Measurements from ENCODE around the gene SCO1. TPM values are rescaled to one million over a fixed set of nuclear protein-coding genes. Genes with fewer than 3 reads are reported as not detected.
"Not testable (repeated sequence)": the region's sequence is repeated elsewhere in the genome, so short reads cannot be mapped to it uniquely, and the experiment has no call there.

SCO1 gene
- polyA plus RNA-seq, 3 donors from 2014 or later: 9.1 to 18.3 (median 14.2) TPM

- H3K27me3 Mint-ChIP-seq (ENCODE audit: low read depth in 3 of 3): peaks cover 0 to 4% (median 4%) of the 10 kb centered on the region in 3 donors
- no peaks in the 10 kb centered on the region for H3K36me3 Mint-ChIP-seq
- no peak overlapping the region for H3K4me3 Mint-ChIP-seq
- peaks cover 9 to 18% of the 10 kb centered on the region in 2 donors for H3K4me1 Mint-ChIP-seq
- DNase-seq: no peak
- no peaks in the 10 kb centered on the region for H3K9me3 Mint-ChIP-seq
- no peak overlapping the region for H3K27ac Mint-ChIP-seq
Observed at GRCh38 chr17:10733666-10734065, 36.3 kb upstream of the SCO1 start.

GRCh38 chr17:10732121-10732520 lies 34.8 kb upstream of the SCO1 start:
- H3K36me3 Mint-ChIP-seq; H3K9me3 Mint-ChIP-seq; DNase-seq; H3K27me3 Mint-ChIP-seq (ENCODE audit: low read depth in 3 of 3); H3K27ac Mint-ChIP-seq: not testable (repeated sequence)
- H3K4me3 Mint-ChIP-seq: peak overlapping the region in 2 of 5 donors; percentile 4 to 21
- peaks cover 9 to 18% of the 10 kb centered on the region in 2 donors for H3K4me1 Mint-ChIP-seq

- Mint-ChIP-seq H3K27me3 (ENCODE audit: low read depth in 3 of 3) (peaks cover 0 to 4% (median 2%) of the 10 kb centered on the region in 3 donors), H3K36me3 (no peaks in the 10 kb centered on the region), H3K4me1 (peaks cover 9 to 18% of the 10 kb centered on the region in 2 donors), H3K9me3 (no peaks in the 10 kb centered on the region), H3K27ac (no peak overlapping the region), H3K4me3 (peak overlapping the region; percentile 85 to 93 (median 88))
- no peak for DNase-seq
Observed at GRCh38 chr17:10731408-10731879, 34.1 kb upstream of the SCO1 start.

- DNase-seq: peak in 1 of 3 donors; percentile 9
- Mint-ChIP-seq H3K4me1 (peaks cover 9 to 18% of the 10 kb centered on the region in 2 donors), H3K4me3 (peak overlapping the region; percentile 85 to 93 (median 88)), H3K27ac (peak overlapping the region in 2 of 6 donors; percentile 55 to 83)
- H3K9me3 Mint-ChIP-seq; H3K27me3 Mint-ChIP-seq (ENCODE audit: low read depth in 3 of 3); H3K36me3 Mint-ChIP-seq: not testable (repeated sequence)
Observed at GRCh38 chr17:10730247-10730646, 32.9 kb upstream of the SCO1 start.

GRCh38 chr17:10729334-10730193 lies 32.2 kb upstream of the SCO1 start, which contains the start of gene TMEM220:
Gene TMEM220 (minus strand): TSS chr17:10730023. CDS start chr17:10729851, 172 bp downstream.
- DNase-seq: peak; percentile 48 to 61 (median 58)
- Mint-ChIP-seq H3K27ac (peak within 1 kb of the TSS; percentile 8 to 87 (median 49)), H3K36me3 (peaks cover 0 to 4% (median 0%) of the 10 kb centered on the region in 3 donors), H3K4me1 (peaks cover 9 to 18% of the 10 kb centered on the region in 2 donors), H3K27me3 (ENCODE audit: low read depth in 3 of 3) (peaks cover 0 to 6% (median 2%) of the 10 kb centered on the region in 3 donors), H3K9me3 (no peaks in the 10 kb centered on the region), H3K4me3 (peak within 1 kb of the TSS; percentile 85 to 93 (median 88))

- peaks cover 0 to 6% (median 3%) of the 10 kb centered on the region in 3 donors for H3K36me3 Mint-ChIP-seq
- H3K9me3 Mint-ChIP-seq: no peaks in the 10 kb centered on the region
- peak overlapping the region in 4 of 5 donors; percentile 5 to 90 (median 86) for H3K4me3 Mint-ChIP-seq
- H3K4me1 Mint-ChIP-seq: peaks cover 9 to 18% of the 10 kb centered on the region in 2 donors
- H3K27me3 Mint-ChIP-seq (ENCODE audit: low read depth in 3 of 3): peaks cover 0 to 7% (median 0%) of the 10 kb centered on the region in 3 donors
- no peak for DNase-seq
- H3K27ac Mint-ChIP-seq: peak overlapping the region in 1 of 6 donors; percentile 50
Observed at GRCh38 chr17:10728331-10728892, 31.1 kb upstream of the SCO1 start.

GRCh38 chr17:10727192-10727591 lies 29.9 kb upstream of the SCO1 start:
- Mint-ChIP-seq H3K4me3 (no peak overlapping the region), H3K4me1 (peaks cover 9 to 18% of the 10 kb centered on the region in 2 donors), H3K27me3 (ENCODE audit: low read depth in 3 of 3) (peaks cover 0 to 10% (median 0%) of the 10 kb centered on the region in 3 donors), H3K9me3 (no peaks in the 10 kb centered on the region), H3K36me3 (peaks cover 0 to 10% (median 8%) of the 10 kb centered on the region in 3 donors), H3K27ac (peak overlapping the region in 1 of 6 donors; percentile 1)
- no peak for DNase-seq

GRCh38 chr17:10726196-10726595 lies 28.9 kb upstream of the SCO1 start:
- H3K9me3 Mint-ChIP-seq: no peaks in the 10 kb centered on the region
- H3K27me3 Mint-ChIP-seq (ENCODE audit: low read depth in 3 of 3): peaks cover 0 to 10% (median 0%) of the 10 kb centered on the region in 3 donors
- DNase-seq: no peak
- H3K36me3 Mint-ChIP-seq: peaks cover 0 to 10% (median 9%) of the 10 kb centered on the region in 3 donors
- peaks cover 9 to 18% of the 10 kb centered on the region in 2 donors for H3K4me1 Mint-ChIP-seq
- no peak overlapping the region for H3K27ac Mint-ChIP-seq
- H3K4me3 Mint-ChIP-seq: no peak overlapping the region

- Mint-ChIP-seq H3K27ac (no peak overlapping the region), H3K27me3 (ENCODE audit: low read depth in 3 of 3) (peaks cover 0 to 10% (median 0%) of the 10 kb centered on the region in 3 donors), H3K36me3 (peaks cover 0 to 10% (median 9%) of the 10 kb centered on the region in 3 donors), H3K9me3 (no peaks in the 10 kb centered on the region), H3K4me3 (no peak overlapping the region), H3K4me1 (peaks cover 6 to 11% of the 10 kb centered on the region in 2 donors)
- no peak for DNase-seq
Observed at GRCh38 chr17:10725262-10725661, 27.9 kb upstream of the SCO1 start.

GRCh38 chr17:10724546-10725195 lies 27.3 kb upstream of the SCO1 start:
- Mint-ChIP-seq H3K4me1 (peaks cover 4 to 6% of the 10 kb centered on the region in 2 donors), H3K36me3 (peaks cover 0 to 10% (median 9%) of the 10 kb centered on the region in 3 donors), H3K27me3 (ENCODE audit: low read depth in 3 of 3) (peaks cover 0 to 10% (median 0%) of the 10 kb centered on the region in 3 donors), H3K27ac (no peak overlapping the region), H3K4me3 (no peak overlapping the region), H3K9me3 (no peaks in the 10 kb centered on the region)
- DNase-seq: no peak

GRCh38 chr17:10718547-10718946 lies 21.2 kb upstream of the SCO1 start:
- no peaks in the 10 kb centered on the region for H3K4me1 Mint-ChIP-seq
- DNase-seq: no peak
- H3K27ac Mint-ChIP-seq: no peak overlapping the region
- H3K9me3 Mint-ChIP-seq: no peaks in the 10 kb centered on the region
- H3K36me3 Mint-ChIP-seq: peaks cover 0 to 8% (median 6%) of the 10 kb centered on the region in 3 donors
- H3K27me3 Mint-ChIP-seq (ENCODE audit: low read depth in 3 of 3): peaks cover 0 to 3% (median 0%) of the 10 kb centered on the region in 3 donors
- H3K4me3 Mint-ChIP-seq: no peak overlapping the region

GRCh38 chr17:10716218-10716617 lies 18.9 kb upstream of the SCO1 start:
- Mint-ChIP-seq H3K4me3 (no peak overlapping the region), H3K36me3 (peaks cover under 1 to 15% (median 11%) of the 10 kb centered on the region in 3 donors), H3K9me3 (no peaks in the 10 kb centered on the region), H3K27ac (no peak overlapping the region), H3K4me1 (no peaks in the 10 kb centered on the region), H3K27me3 (ENCODE audit: low read depth in 3 of 3) (no peaks in the 10 kb centered on the region)
- no peak for DNase-seq

- Mint-ChIP-seq H3K9me3 (no peaks in the 10 kb centered on the region), H3K4me3 (no peak overlapping the region), H3K27ac (peak overlapping the region in 1 of 6 donors; percentile 21), H3K27me3 (ENCODE audit: low read depth in 3 of 3) (no peaks in the 10 kb centered on the region), H3K36me3 (peaks cover 12 to 29% (median 19%) of the 10 kb centered on the region in 3 donors), H3K4me1 (no peaks in the 10 kb centered on the region)
- DNase-seq: no peak
Observed at GRCh38 chr17:10713318-10713717, 16.0 kb upstream of the SCO1 start.
